Liver (tissue), 9 donors: ENCODE data around the gene DIAPH3. TPM values are rescaled to one million over a fixed set of nuclear protein-coding genes. Genes with fewer than 3 reads are reported as not detected.

Experiments
- DNase-seq: peaks from one replicate; pipeline ENCODE4 v3.0.0-alpha.2; 2017; ENCODE audit warnings: low spot score
- H3K27ac ChIP-seq, 2 donors: one replicate each; pipeline ENCODE4 v1.7.0; 2013; ENCODE audit warnings: inconsistent platforms in 2 of 2, low read length in 2 of 2, control low read depth in 1 of 2, low read depth in 1 of 2, mild to moderate bottlenecking in 1 of 2
- H3K27me3 ChIP-seq, 4 donors: one replicate each; pipeline versions ENCODE4 v1.6.1 to v1.7.0; 2013; ENCODE audit warnings: low read length in 3 of 4, inconsistent platforms in 1 of 4, mild to moderate bottlenecking in 1 of 4, moderate library complexity in 1 of 4; ENCODE audit not compliant: control insufficient read depth in 4 of 4, insufficient read depth in 4 of 4
- H3K36me3 ChIP-seq, 4 donors: one replicate each; pipeline versions ENCODE4 v1.6.1 to v1.7.0; 2013; ENCODE audit warnings: low read length in 3 of 4, mild to moderate bottlenecking in 3 of 4, low read depth in 1 of 4, moderate library complexity in 1 of 4; ENCODE audit not compliant: control insufficient read depth in 4 of 4, insufficient read depth in 3 of 4
- H3K4me1 ChIP-seq, 4 donors: one replicate each; pipeline versions ENCODE4 v1.6.1 to v1.7.0; 2013; ENCODE audit warnings: low read length in 3 of 4, mild to moderate bottlenecking in 3 of 4, moderate library complexity in 1 of 4; ENCODE audit not compliant: control insufficient read depth in 4 of 4, insufficient read depth in 4 of 4
- H3K4me3 ChIP-seq, 3 donors: one replicate each; pipeline versions ENCODE4 v1.6.1 to v1.7.0; 2013; ENCODE audit warnings: low read length in 3 of 3, control low read depth in 1 of 3, low read depth in 1 of 3, mild to moderate bottlenecking in 1 of 3
- H3K9ac ChIP-seq, 2 donors: one replicate each; pipeline ENCODE4 v1.7.0; 2013; ENCODE audit warnings: low read length in 2 of 2, mild to moderate bottlenecking in 2 of 2, moderate library complexity in 2 of 2, control low read depth in 1 of 2, low read depth in 1 of 2
- H3K9me3 ChIP-seq, 4 donors: one replicate each; pipeline versions ENCODE4 v1.6.1 to v1.7.0; 2013; ENCODE audit warnings: low read length in 3 of 4; ENCODE audit not compliant: control insufficient read depth in 4 of 4
- ATF3 ChIP-seq: IDR thresholded peaks from 2 replicates; pipeline ENCODE4 v1.6.1; 2016; ENCODE audit warnings: antibody characterized with exemption
- CTCF ChIP-seq: fragments of 150-350 bp; IDR thresholded peaks from 2 replicates; pipeline ENCODE4 v1.5.1; 2017; ENCODE audit warnings: improper control_type of control experiment, low read depth, low read length; ENCODE audit not compliant: missing input control
- EGR1 ChIP-seq, 2 donors: IDR thresholded peaks; 2 replicates each; pipeline ENCODE4 v1.6.1; 2016 to 2018; ENCODE audit warnings: antibody characterized with exemption in 2 of 2, low read depth in 2 of 2
- FOXA1 ChIP-seq: IDR thresholded peaks from 2 replicates; pipeline ENCODE4 v1.6.1; 2016; ENCODE audit warnings: antibody characterized with exemption
- FOXA2 ChIP-seq: IDR thresholded peaks from 2 replicates; pipeline ENCODE4 v1.6.1; 2016; ENCODE audit warnings: antibody characterized with exemption
- GABPA ChIP-seq, 2 donors: IDR thresholded peaks in 1 of 2; conservative IDR thresholded peaks in 1 of 2; 2 replicates each; pipeline ENCODE4 v1.6.1; 2016; ENCODE audit warnings: antibody characterized with exemption in 2 of 2, mild to moderate bottlenecking in 1 of 2, moderate library complexity in 1 of 2
- HNF4A ChIP-seq, 2 donors: conservative IDR thresholded peaks; 2 replicates each; pipeline ENCODE4 v1.6.1; 2016; ENCODE audit warnings: antibody characterized with exemption in 2 of 2, mild to moderate bottlenecking in 2 of 2
- HNF4G ChIP-seq: IDR thresholded peaks from 2 replicates; pipeline ENCODE4 v1.6.1; 2016; ENCODE audit warnings: antibody characterized with exemption
- JUND ChIP-seq, 2 donors: IDR thresholded peaks; 2 replicates each; pipeline ENCODE4 v1.6.1; 2016; ENCODE audit warnings: antibody characterized with exemption in 2 of 2
- MAX ChIP-seq: IDR thresholded peaks from 2 replicates; pipeline ENCODE4 v1.6.1; 2016; ENCODE audit warnings: antibody characterized with exemption
- NR2F2 ChIP-seq: IDR thresholded peaks from 2 replicates; pipeline ENCODE4 v1.6.1; 2016; ENCODE audit warnings: antibody characterized with exemption
- RAD21 ChIP-seq, 2 donors: IDR thresholded peaks; 2 replicates each; pipeline ENCODE4 v1.6.1; 2016; ENCODE audit warnings: antibody characterized with exemption in 2 of 2, mild to moderate bottlenecking in 2 of 2
- REST ChIP-seq: IDR thresholded peaks from 2 replicates; pipeline ENCODE4 v1.6.1; 2016; ENCODE audit warnings: antibody characterized with exemption, mild to moderate bottlenecking
- RXRA ChIP-seq, 2 donors: IDR thresholded peaks; 2 replicates each; pipeline ENCODE4 v1.6.1; 2017 to 2018; ENCODE audit warnings: antibody characterized with exemption in 2 of 2, mild to moderate bottlenecking in 1 of 2
- SP1 ChIP-seq: IDR thresholded peaks from 2 replicates; pipeline ENCODE4 v1.6.1; 2018; ENCODE audit warnings: antibody characterized with exemption, mild to moderate bottlenecking
- TAF1 ChIP-seq: conservative IDR thresholded peaks from 2 replicates; pipeline ENCODE4 v1.6.1; 2016; ENCODE audit warnings: antibody characterized with exemption, mild to moderate bottlenecking
- YY1 ChIP-seq: IDR thresholded peaks from 2 replicates; pipeline ENCODE4 v1.6.1; 2016; ENCODE audit warnings: antibody characterized with exemption, mild to moderate bottlenecking
- ZBTB33 ChIP-seq: IDR thresholded peaks from 2 replicates; pipeline ENCODE4 v1.6.1; 2016; ENCODE audit warnings: antibody characterized with exemption
- WGBS: extraction: QIAGEN DNeasy Blood & Tissue Kit; methylation state at CpG from one replicate; pipeline ENCODE4 v1.1.7; 2013; 5-methylcytosine and 5-hydroxymethylcytosine counted together
- polyA plus RNA-seq, 2 donors: library from polyadenylated mRNA; stranded (reverse) in 1 of 2; unstranded in 1 of 2; fragments of 200-250 nt in 1 of 2; fragments of >200 nt in 1 of 2; fragmentation: Nextera tagmentation in 1 of 2; extraction: Ambion mirVana in 1 of 2; gene quantifications; one replicate each; pipeline versions ENCODE4 v1.2.1 to v1.2.3, GENCODE V29; 2013 to 2015
- total RNA-seq, 2 donors: library from RNA; depleted of rRNA; stranded (reverse); fragments of >200 nt; gene quantifications; one replicate each; pipeline ENCODE4 v1.2.3, GENCODE V29; 2014
- donor health status: healthy.
- donor health status: healthy.
- donor health status: healthy.
- donor health status: healthy.
- donor health status: healthy.

Gene DIAPH3
- total and polyA plus RNA-seq, 4 donors, result 0.08 to 11.1 (median 0.27) TPM

GRCh38 chr13:59963383-59963782, 200.3 kb downstream of the DIAPH3 start:
- Histone ChIP-seq H3K4me3 (no peak overlapping the region), H3K9me3 (no peaks in the 10 kb centered on the region), H3K4me1 (no peaks in the 10 kb centered on the region), H3K27ac (no peak overlapping the region), H3K9ac (no peak overlapping the region), H3K36me3 (no peaks in the 10 kb centered on the region), H3K27me3 (no peaks in the 10 kb centered on the region)
- no peak for DNase-seq
- TF ChIP-seq TAF1, result no peak
- TF ChIP-seq RXRA (IDR thresholded peaks at IDR 0.05), result no peak
- no peak for TF ChIP-seq SP1
- no peak for TF ChIP-seq REST
- no peak for TF ChIP-seq YY1
- TF ChIP-seq GABPA (IDR thresholded peaks at IDR 0.05 in 1 of 2, conservative IDR thresholded peaks at IDR 0.05 in 1 of 2), result no peak
- no peak for TF ChIP-seq MAX
- no peak for TF ChIP-seq HNF4G

- WGBS, result 97% methylated on average over 4 of the region's 4 CpGs
- no peaks in the 10 kb centered on the region for H3K27me3 ChIP-seq
- no peak for TF ChIP-seq RAD21 (IDR thresholded peaks at IDR 0.05)
- TF ChIP-seq GABPA (IDR thresholded peaks at IDR 0.05 in 1 of 2, conservative IDR thresholded peaks at IDR 0.05 in 1 of 2), result no peak
- no peak for TF ChIP-seq NR2F2
- TF ChIP-seq TAF1, result no peak
- no peak for TF ChIP-seq HNF4G
- no peak for TF ChIP-seq SP1
- TF ChIP-seq RXRA (IDR thresholded peaks at IDR 0.05), result no peak
- no peak for TF ChIP-seq CTCF
- TF ChIP-seq REST, result no peak
- no peak for TF ChIP-seq EGR1 (IDR thresholded peaks at IDR 0.05; ENCODE audit: low read depth in 2 of 2)
- no peak for TF ChIP-seq ATF3
- TF ChIP-seq JUND (IDR thresholded peaks at IDR 0.05), result no peak
- TF ChIP-seq FOXA1, result no peak
- TF ChIP-seq HNF4A (conservative IDR thresholded peaks at IDR 0.05), result no peak
- no peak for TF ChIP-seq YY1
- no peak for TF ChIP-seq FOXA2
- TF ChIP-seq ZBTB33, result no peak
- no peak for TF ChIP-seq MAX
- no peak overlapping the region for H3K9ac ChIP-seq
- H3K27ac ChIP-seq, result no peak overlapping the region
- no peaks in the 10 kb centered on the region for H3K36me3 ChIP-seq
- H3K9me3 ChIP-seq, result no peaks in the 10 kb centered on the region
- no peak overlapping the region for H3K4me3 ChIP-seq
- no peaks in the 10 kb centered on the region for H3K4me1 ChIP-seq
- DNase-seq, result no peak
Measured at GRCh38 chr13:59962343-59962742, 201.4 kb downstream of the DIAPH3 start.
